HCT116 (cell line): ENCODE measurements around the gene OR4K14. TPM values are rescaled to one million over a fixed set of nuclear protein-coding genes. Genes with fewer than 3 reads are reported as not detected.

Experiments used
- ATAC-seq: fragments of 200-7000 bp; cut with Tn5 transposase; 2 replicates; pipeline ENCODE4 v1.9.1; 2020; ENCODE audit warnings: mild to moderate bottlenecking, moderate library complexity
- BruUV-seq: library from RNA; stranded (reverse); fragments of 400-500 nt; replicated peaks from 2 replicates; lab custom pipeline; 2021; lab: Mats Ljungman, UMichigan
- CTCF ChIA-PET: fragments of 300-600 bp; sonication (Branson Sonifier 250); formaldehyde crosslinking; loops from one replicate; lab custom pipeline; 2021; ENCODE audit warnings: antibody characterized with exemption; lab: Charles Lee
- POLR2A ChIA-PET: fragments of 300-600, 350-600 bp; sonication (Branson Sonifier 250); formaldehyde crosslinking; loops from one replicate; lab custom pipeline; 2021; ENCODE audit warnings: antibody characterized with exemption; lab: Charles Lee
- RAD21 ChIA-PET, 2 experiments: fragments of 300-600 bp; sonication (Branson Sonifier 250); formaldehyde crosslinking; loops; one replicate each; lab custom pipeline; 2023; ENCODE audit warnings: low total read pairs in 2 of 2; ENCODE audit not compliant: uncharacterized antibody in 2 of 2, unreplicated experiment in 2 of 2, low non-redundant PET in 1 of 2; lab: Charles Lee
- DNase-seq: peaks from one replicate; pipeline ENCODE4 v3.0.0-alpha.2; 2010; ENCODE audit warnings: low read depth, low spot score
- H2AFZ ChIP-seq: fragments of 200-600 bp; shearing (Covaris generic), sonication (generic); 2 replicates; pipeline ENCODE4 v1.6.1; 2017; ENCODE audit warnings: low read depth, mixed run types, mixed read lengths, antibody characterized with exemption, low read length; ENCODE audit not compliant: poor library complexity, severe bottlenecking
- H3K27ac ChIP-seq: 2 replicates; pipeline ENCODE4 v1.5.1; 2012; ENCODE audit warnings: low read depth, low read length
- H3K27me3 ChIP-seq: fragments of 200-600 bp; sonication (generic); 2 replicates; pipeline ENCODE4 v1.6.1; 2016; ENCODE audit warnings: mixed run types, low read length, mixed read lengths; ENCODE audit not compliant: insufficient read depth
- H3K36me3 ChIP-seq, 2 experiments: fragments of 200-500 bp in 1 of 2; fragments of 200-600 bp in 1 of 2; sonication (Bioruptor generic) in 1 of 2; sonication (generic) in 1 of 2; 2 replicates each; pipeline versions ENCODE4 v1.5.1 to v1.6.1; 2014 to 2016; ENCODE audit warnings: low read length in 2 of 2, inconsistent platforms in 1 of 2, mixed read lengths in 1 of 2, mixed run types in 1 of 2; ENCODE audit not compliant: insufficient read depth in 2 of 2, control insufficient read depth in 1 of 2
- H3K4me1 ChIP-seq, 2 experiments: fragments of 200-600 bp in 1 of 2; sonication (generic) in 1 of 2; 2 replicates each; pipeline versions ENCODE4 v1.5.1 to v1.6.1; 2012 to 2017; ENCODE audit warnings: low read length in 2 of 2, inconsistent platforms in 1 of 2, mild to moderate bottlenecking in 1 of 2, mixed read lengths in 1 of 2, mixed run types in 1 of 2, moderate library complexity in 1 of 2; ENCODE audit not compliant: insufficient read depth in 2 of 2, control insufficient read depth in 1 of 2
- H3K4me2 ChIP-seq: fragments of 200-600 bp; sonication (generic); 2 replicates; pipeline ENCODE4 v1.6.1; 2017; ENCODE audit warnings: mixed run types, low read length, mixed read lengths
- H3K4me3 ChIP-seq, 2 experiments: fragments of 200-600 bp in 1 of 2; sonication (generic) in 1 of 2; replicated peaks in 1 of 2; 2 replicates each; pipeline ENCODE4 v1.5.1; 2011 to 2016; ENCODE audit warnings: low read length in 2 of 2, control low read depth in 1 of 2, low read depth in 1 of 2, mild to moderate bottlenecking in 1 of 2, mixed read lengths in 1 of 2, mixed run types in 1 of 2
- H3K79me2 ChIP-seq: fragments of 200-600 bp; sonication (generic); 2 replicates; pipeline ENCODE4 v1.6.1; 2017; ENCODE audit warnings: mild to moderate bottlenecking, mixed run types, low read length, moderate library complexity, mixed read lengths; ENCODE audit not compliant: insufficient read depth
- H3K9ac ChIP-seq: fragments of 200-600 bp; sonication (generic); 2 replicates; pipeline ENCODE4 v1.6.1; 2016; ENCODE audit warnings: low read length, mixed read lengths
- H3K9me2 ChIP-seq: fragments of 200-600 bp; sonication (generic), shearing (Covaris generic); 2 replicates; pipeline ENCODE4 v1.6.1; 2017; ENCODE audit warnings: mixed run types, mild to moderate bottlenecking, moderate library complexity; ENCODE audit not compliant: insufficient read depth
- H3K9me3 ChIP-seq, 2 experiments: fragments of 200-500 bp in 1 of 2; fragments of 200-600 bp in 1 of 2; sonication (Bioruptor generic) in 1 of 2; sonication (generic) in 1 of 2; 2 replicates each; pipeline ENCODE4 v1.6.1; 2014 to 2017; ENCODE audit warnings: low read length in 2 of 2, mixed read lengths in 2 of 2, inconsistent platforms in 1 of 2, low read depth in 1 of 2, mild to moderate bottlenecking in 1 of 2, mixed run types in 1 of 2, moderate library complexity in 1 of 2; ENCODE audit not compliant: control insufficient read depth in 1 of 2, insufficient read depth in 1 of 2
- H4K20me1 ChIP-seq: fragments of 200-600 bp; sonication (generic), shearing (Covaris generic); 2 replicates; pipeline ENCODE4 v1.6.1; 2017; ENCODE audit warnings: mixed run types, mild to moderate bottlenecking, moderate library complexity; ENCODE audit not compliant: insufficient read depth
- ATF3 ChIP-seq: IDR thresholded peaks from 2 replicates; pipeline ENCODE4 v1.6.1; 2012
- CEBPB ChIP-seq: IDR thresholded peaks from 2 replicates; pipeline ENCODE4 v1.6.1; 2012; ENCODE audit warnings: low read depth
- CTCF ChIP-seq, 3 experiments: fragments of 200-600 bp in 1 of 3; sonication (generic) in 1 of 3; IDR thresholded peaks in 2 of 3; conservative IDR thresholded peaks in 1 of 3; 2 replicates each; pipeline ENCODE4 v1.5.1; 2012 to 2017; ENCODE audit warnings: low read depth in 2 of 3, low read length in 2 of 3, antibody characterized with exemption in 1 of 3, borderline replicate concordance in 1 of 3, control low read depth in 1 of 3, mild to moderate bottlenecking in 1 of 3, mixed read lengths in 1 of 3, mixed run types in 1 of 3, moderate library complexity in 1 of 3; ENCODE audit not compliant: insufficient read depth in 1 of 3
- EGR1 ChIP-seq: IDR thresholded peaks from 2 replicates; pipeline ENCODE4 v1.6.1; 2012; ENCODE audit warnings: low read depth
- ELF1 ChIP-seq: IDR thresholded peaks from 2 replicates; pipeline ENCODE4 v1.6.1; 2012; ENCODE audit warnings: low read depth, borderline replicate concordance
- EZH2 ChIP-seq: fragments of 200-600 bp; sonication (generic); IDR thresholded peaks from 2 replicates; pipeline ENCODE4 v1.6.1; 2017; ENCODE audit warnings: antibody characterized with exemption, mixed run types
- EZH2phosphoT487 ChIP-seq: fragments of 200-600 bp; IDR thresholded peaks from 2 replicates; pipeline ENCODE4 v1.6.1; 2018; ENCODE audit warnings: antibody characterized with exemption, borderline replicate concordance
- JUND ChIP-seq: IDR thresholded peaks from 2 replicates; pipeline ENCODE4 v1.6.1; 2012
- MAX ChIP-seq: IDR thresholded peaks from 2 replicates; pipeline ENCODE4 v1.6.1; 2012
- RAD21 ChIP-seq: IDR thresholded peaks from 2 replicates; pipeline ENCODE4 v1.6.1; 2012; ENCODE audit warnings: low read depth, mild to moderate bottlenecking
- REST ChIP-seq: IDR thresholded peaks from 2 replicates; pipeline ENCODE4 v1.6.1; 2012; ENCODE audit warnings: low read depth
- SIN3A ChIP-seq: IDR thresholded peaks from 2 replicates; pipeline ENCODE4 v1.6.1; 2012; ENCODE audit warnings: low read depth
- SP1 ChIP-seq: IDR thresholded peaks from 2 replicates; pipeline ENCODE4 v1.6.1; 2012; ENCODE audit warnings: low read depth
- SRF ChIP-seq: IDR thresholded peaks from 2 replicates; pipeline ENCODE4 v1.6.1; 2012; ENCODE audit warnings: low read depth
- ZBTB33 ChIP-seq: IDR thresholded peaks from 2 replicates; pipeline ENCODE4 v1.6.1; 2011; ENCODE audit warnings: mild to moderate bottlenecking, low read length, moderate library complexity; ENCODE audit not compliant: insufficient replicate concordance; ENCODE audit errors: extremely low read depth
- ZNF274 ChIP-seq: fragments of 200-500 bp; sonication (Bioruptor generic); IDR thresholded peaks from 2 replicates; pipeline ENCODE4 v1.6.1; 2014; ENCODE audit warnings: mild to moderate bottlenecking, low read depth, low read length, inconsistent platforms
- intact Hi-C: fragments of 100-400 bp; cut with micrococcal nuclease; formaldehyde crosslinking; loops from 2 replicates; pipeline ENCODE4 v1.10.0; 2022
- total RNA-seq: library from RNA; stranded (reverse); gene quantifications from one replicate; pipeline ENCODE4 v1.2.1, GENCODE V29; 2021; ENCODE audit not compliant: unreplicated experiment

OR4K14 gene
- total RNA-seq, 1 experiment from 2014 or later: not detected

- TF ChIP-seq SP1 (no peak), JUND (no peak), EZH2 (no peak), CTCF (IDR thresholded peaks at IDR 0.05 in 2 of 3, conservative IDR thresholded peaks at IDR 0.05 in 1 of 3; ENCODE audit: borderline replicate concordance in 1 of 3, insufficient read depth in 1 of 3, low read depth in 2 of 3, low read length in 2 of 3) (no peak), ELF1 (no peak), CEBPB (no peak), EZH2phosphoT487 (no peak), MAX (no peak), ZBTB33 (no peak), SRF (no peak), REST (no peak), SIN3A (no peak), ATF3 (no peak), ZNF274 (no peak), EGR1 (no peak), RAD21 (no peak)
- TF ChIP-seq, all 23 proteins: peak for 0
- no peak for ATAC-seq
- RAD21 ChIA-PET: no interaction called here
- no peak overlapping the region for H3K9ac ChIP-seq
- H3K4me1 ChIP-seq: no peaks in the 10 kb centered on the region
- intact Hi-C loops: no loop called here
- no peaks in the 10 kb centered on the region for H3K9me2 ChIP-seq
- no peak overlapping the region for H2AFZ ChIP-seq
- H3K9me3 ChIP-seq: peaks cover 0 to 7% of the 10 kb centered on the region in 2 experiments; a peak in 3 of 4 replicates
- H3K36me3 ChIP-seq: no peaks in the 10 kb centered on the region
- CTCF ChIA-PET: no interaction called here
- H4K20me1 ChIP-seq: no peaks in the 10 kb centered on the region; the same call in 1 of the 2 replicates
- POLR2A ChIA-PET: no interaction called here
- BruUV-seq: no TSS peak
- H3K27ac ChIP-seq: no peak overlapping the region
- no peak overlapping the region for H3K4me3 ChIP-seq
- no peaks in the 10 kb centered on the region for H3K27me3 ChIP-seq
- no peak for DNase-seq
- no peaks in the 10 kb centered on the region for H3K79me2 ChIP-seq
- H3K4me2 ChIP-seq: no peak overlapping the region
Measured at GRCh38 chr14:20048202-20048601, 29.1 kb upstream of the OR4K14 start.
